SK-N-MC (cell line): Measurements from ENCODE around the gene LAMC3.

Experiments
- EZH2 ChIP-seq: fragments of 200-600 bp; sonication (generic); IDR thresholded peaks from one replicate; pipeline ENCODE4 v1.6.1; 2017; ENCODE audit warnings: antibody characterized with exemption
- FOXP2 ChIP-seq: optimal IDR thresholded peaks from 2 replicates; pipeline ENCODE3; 2011; ENCODE audit warnings: mild to moderate bottlenecking, moderate library complexity; ENCODE audit not compliant: insufficient read depth; ENCODE audit errors: extremely low read length, control extremely low read depth
- POLR2AphosphoS5 ChIP-seq: IDR thresholded peaks from 2 replicates; pipeline ENCODE4 v1.6.1; 2012; ENCODE audit warnings: mild to moderate bottlenecking, low read depth, low read length, borderline replicate concordance

GRCh38 chr9:131008086-131008485 is 888 bp upstream of the LAMC3 start:
- TF ChIP-seq EZH2 (no peak), POLR2AphosphoS5 (no peak), FOXP2 (no peak)
